OCI-LY7 (cell line): ENCODE results near the gene UBXN7.

ENCODE experiments used
- EZH2phosphoT487 ChIP-seq: fragments of 200-600 bp; sonication (generic); IDR thresholded peaks from 2 replicates; pipeline ENCODE4 v1.6.1; 2018; ENCODE audit warnings: low read depth, borderline replicate concordance, mild to moderate bottlenecking, mixed run types, antibody characterized with exemption, low read length, moderate library complexity, mixed read lengths
- TF ChIP-seq, protein P1 (sequence below): fragments of 200-600 bp; sonication (generic); conservative IDR thresholded peaks from 2 replicates; pipeline ENCODE4 v1.5.1; 2014; ENCODE audit warnings: mild to moderate bottlenecking, antibody characterized with exemption, low read length, moderate library complexity, mixed read lengths

DNA sequence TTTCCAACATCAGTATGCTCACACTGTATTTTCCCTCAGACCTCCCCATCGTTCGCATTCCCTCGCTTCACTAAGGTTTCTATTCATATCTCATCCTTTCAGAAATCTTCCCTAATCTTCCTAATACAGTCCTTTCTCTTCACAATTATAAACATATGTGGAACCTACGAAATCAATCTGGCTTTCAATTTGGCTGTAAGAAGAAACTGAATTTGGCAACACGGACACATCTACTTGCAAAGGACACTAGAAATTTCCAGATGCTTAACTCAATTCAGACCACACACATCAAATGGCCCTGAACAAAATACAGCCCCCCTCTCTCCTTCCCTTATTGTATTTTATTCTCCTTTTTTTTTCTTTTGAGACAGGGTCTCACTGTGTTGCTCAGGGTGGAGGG lies 54.9 kb downstream of the UBXN7 start:
- TF ChIP-seq, protein P1, sequence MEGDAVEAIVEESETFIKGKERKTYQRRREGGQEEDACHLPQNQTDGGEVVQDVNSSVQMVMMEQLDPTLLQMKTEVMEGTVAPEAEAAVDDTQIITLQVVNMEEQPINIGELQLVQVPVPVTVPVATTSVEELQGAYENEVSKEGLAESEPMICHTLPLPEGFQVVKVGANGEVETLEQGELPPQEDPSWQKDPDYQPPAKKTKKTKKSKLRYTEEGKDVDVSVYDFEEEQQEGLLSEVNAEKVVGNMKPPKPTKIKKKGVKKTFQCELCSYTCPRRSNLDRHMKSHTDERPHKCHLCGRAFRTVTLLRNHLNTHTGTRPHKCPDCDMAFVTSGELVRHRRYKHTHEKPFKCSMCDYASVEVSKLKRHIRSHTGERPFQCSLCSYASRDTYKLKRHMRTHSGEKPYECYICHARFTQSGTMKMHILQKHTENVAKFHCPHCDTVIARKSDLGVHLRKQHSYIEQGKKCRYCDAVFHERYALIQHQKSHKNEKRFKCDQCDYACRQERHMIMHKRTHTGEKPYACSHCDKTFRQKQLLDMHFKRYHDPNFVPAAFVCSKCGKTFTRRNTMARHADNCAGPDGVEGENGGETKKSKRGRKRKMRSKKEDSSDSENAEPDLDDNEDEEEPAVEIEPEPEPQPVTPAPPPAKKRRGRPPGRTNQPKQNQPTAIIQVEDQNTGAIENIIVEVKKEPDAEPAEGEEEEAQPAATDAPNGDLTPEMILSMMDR = no peak
- no peak for TF ChIP-seq EZH2phosphoT487
